Subcutaneous adipose tissue (tissue), 4 donors: ENCODE measurements around the gene RAB38. TPM values are rescaled to one million over a fixed set of nuclear protein-coding genes. Genes with fewer than 3 reads are reported as not detected.

Experiments
- CTCF ChIP-seq: fragments of 450-650 bp; IDR thresholded peaks from one replicate; pipeline ENCODE4 v1.5.1; 2016; ENCODE audit warnings: low read depth, mild to moderate bottlenecking, control low read depth, antibody characterized with exemption, moderate library complexity
- total RNA-seq, 4 donors: library from RNA; depleted of rRNA; stranded (reverse); fragments of >200 nt; gene quantifications; one replicate each; pipeline ENCODE4 v1.1.0, GENCODE V29; 2016

The RAB38 gene
- total RNA-seq, 4 donors from 2014 or later = 0.44 to 5.9 (median 3.9) TPM; not detected in 1

GRCh38 chr11:88122956-88123355, 52.3 kb downstream of the RAB38 start:
- TF ChIP-seq CTCF = no peak

GRCh38 chr11:88119561-88119960, 55.7 kb downstream of the RAB38 start:
- TF ChIP-seq CTCF = no peak

DNA sequence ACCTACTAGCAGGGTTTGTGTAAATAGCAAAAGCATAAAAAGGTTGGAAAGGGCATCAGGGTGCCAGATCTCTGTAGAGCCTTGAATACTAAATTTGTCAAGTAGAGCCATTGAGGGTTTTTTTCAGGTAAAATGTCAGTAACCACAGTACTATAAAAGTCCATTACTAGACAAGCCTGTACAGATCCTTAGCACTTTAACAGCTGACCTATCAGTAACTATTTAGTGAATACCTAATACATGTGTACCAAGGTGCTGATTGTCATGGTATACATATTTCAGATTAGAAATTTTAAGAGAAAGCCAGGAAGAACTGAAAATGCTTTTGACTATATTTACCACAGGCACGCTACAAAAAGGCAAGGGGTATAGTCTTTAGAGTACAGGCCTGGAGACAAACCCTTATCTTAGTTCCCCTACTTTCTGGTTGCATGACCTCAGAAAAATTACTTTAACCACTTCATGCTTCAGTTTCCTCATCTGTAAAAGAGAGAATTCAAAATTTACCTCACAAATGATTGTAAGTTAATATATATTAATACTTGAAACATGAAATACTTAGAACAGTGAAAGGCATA, 57.9 kb downstream of the RAB38 start:
- no peak for TF ChIP-seq CTCF

- no peak for TF ChIP-seq CTCF
Observed at GRCh38 chr11:88115828-88116755, 59.2 kb downstream of the RAB38 start.

- TF ChIP-seq CTCF = no peak
Observed at GRCh38 chr11:88114486-88115045, 60.7 kb downstream of the RAB38 start.

DNA sequence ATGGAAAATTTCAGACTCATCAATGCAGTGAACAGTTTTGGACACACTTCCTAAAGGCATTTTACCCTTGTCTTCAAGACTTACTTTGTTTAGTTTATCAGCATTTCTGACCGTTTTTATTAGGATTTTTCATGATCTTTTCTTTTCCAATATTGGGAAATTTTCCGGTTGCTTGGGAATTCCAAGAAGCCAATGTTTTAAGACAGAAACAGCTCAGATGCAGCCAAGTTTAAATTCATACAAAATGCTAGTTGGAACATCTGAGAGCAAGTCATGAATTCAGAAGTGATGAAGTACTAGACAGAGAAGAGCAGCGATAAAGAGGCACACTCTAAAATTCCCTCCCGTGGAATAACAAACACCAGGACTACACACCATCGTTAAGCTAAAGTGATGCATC, 68.6 kb downstream of the RAB38 start:
- TF ChIP-seq CTCF = no peak

DNA sequence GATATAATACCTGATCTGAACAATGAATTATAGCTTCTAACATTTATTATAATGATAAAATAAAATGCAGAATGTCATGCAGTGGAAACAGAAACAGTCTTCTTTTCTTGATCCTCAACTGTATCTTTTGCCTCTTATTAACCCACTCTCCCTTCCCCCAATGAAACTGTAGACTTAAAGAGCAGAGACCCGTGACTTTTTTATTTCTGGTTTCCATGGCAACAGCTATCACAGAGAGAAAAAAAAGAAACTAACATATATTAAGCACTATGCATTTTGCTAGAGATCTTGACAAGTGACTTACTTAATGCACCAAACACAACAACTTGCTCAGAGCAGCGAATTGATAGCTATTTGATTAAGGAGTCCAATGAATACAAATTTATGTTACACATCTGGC, 69.3 kb downstream of the RAB38 start:
- TF ChIP-seq CTCF = no peak
